Measurements from ENCODE around the gene ACVR1C. TPM values are rescaled to one million over a fixed set of nuclear protein-coding genes. Genes with fewer than 3 reads are reported as not detected.

The ACVR1C gene
- total RNA-seq, 4 donors from 2014 or later, result 0.13 to 0.93 (median 0.49) TPM

DNA sequence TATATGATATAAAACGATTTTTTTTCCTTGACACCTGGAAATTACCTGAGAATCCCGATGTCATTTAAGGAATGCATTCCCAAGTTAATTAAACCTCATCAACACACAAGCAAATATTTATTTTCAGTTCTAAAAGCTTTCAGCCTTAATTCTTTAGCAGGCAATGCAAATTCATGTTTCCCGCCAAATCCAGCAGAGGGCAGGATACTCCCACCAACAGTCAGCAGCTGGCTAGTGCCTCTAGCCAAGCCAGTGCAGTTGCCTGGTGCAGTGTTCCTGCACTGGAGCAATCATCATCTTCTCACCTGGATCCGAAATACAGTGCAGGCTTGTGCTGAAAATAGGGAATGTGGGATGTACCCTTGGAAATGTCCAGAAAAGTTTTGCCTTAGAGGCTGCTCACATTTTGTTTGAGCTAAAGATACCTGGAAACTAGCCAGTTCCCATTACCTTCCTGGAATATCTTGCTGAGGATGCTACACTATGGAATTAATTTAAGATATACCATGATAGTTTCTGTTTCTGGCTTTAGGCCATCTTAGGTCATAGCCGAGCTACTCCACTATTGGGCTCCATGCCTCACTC, 136.4 kb downstream of the ACVR1C start:
- 15 to 16% methylated on average over 5 of the region's 5 CpGs for WGBS, 2 donors
- Histone ChIP-seq H3K36me3 (no peaks in the 10 kb centered on the region), H3K4me1 (no peaks in the 10 kb centered on the region), H3K27ac (no peak overlapping the region), H3K27me3 (no peaks in the 10 kb centered on the region), H3K4me3 (replicated peaks in 1 of 3) (no peak overlapping the region), H3K9me3 (no peaks in the 10 kb centered on the region)
- TF ChIP-seq, protein P1, sequence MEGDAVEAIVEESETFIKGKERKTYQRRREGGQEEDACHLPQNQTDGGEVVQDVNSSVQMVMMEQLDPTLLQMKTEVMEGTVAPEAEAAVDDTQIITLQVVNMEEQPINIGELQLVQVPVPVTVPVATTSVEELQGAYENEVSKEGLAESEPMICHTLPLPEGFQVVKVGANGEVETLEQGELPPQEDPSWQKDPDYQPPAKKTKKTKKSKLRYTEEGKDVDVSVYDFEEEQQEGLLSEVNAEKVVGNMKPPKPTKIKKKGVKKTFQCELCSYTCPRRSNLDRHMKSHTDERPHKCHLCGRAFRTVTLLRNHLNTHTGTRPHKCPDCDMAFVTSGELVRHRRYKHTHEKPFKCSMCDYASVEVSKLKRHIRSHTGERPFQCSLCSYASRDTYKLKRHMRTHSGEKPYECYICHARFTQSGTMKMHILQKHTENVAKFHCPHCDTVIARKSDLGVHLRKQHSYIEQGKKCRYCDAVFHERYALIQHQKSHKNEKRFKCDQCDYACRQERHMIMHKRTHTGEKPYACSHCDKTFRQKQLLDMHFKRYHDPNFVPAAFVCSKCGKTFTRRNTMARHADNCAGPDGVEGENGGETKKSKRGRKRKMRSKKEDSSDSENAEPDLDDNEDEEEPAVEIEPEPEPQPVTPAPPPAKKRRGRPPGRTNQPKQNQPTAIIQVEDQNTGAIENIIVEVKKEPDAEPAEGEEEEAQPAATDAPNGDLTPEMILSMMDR (IDR thresholded peaks at IDR 0.05), result peak; percentile 47 to 72 (median 53)
- no peak for TF ChIP-seq POLR2A (IDR thresholded peaks at IDR 0.05)
- DNase-seq, result peak; percentile 56 to 63
- intact Hi-C loops (cut with DNase I), result no loop called here

DNA sequence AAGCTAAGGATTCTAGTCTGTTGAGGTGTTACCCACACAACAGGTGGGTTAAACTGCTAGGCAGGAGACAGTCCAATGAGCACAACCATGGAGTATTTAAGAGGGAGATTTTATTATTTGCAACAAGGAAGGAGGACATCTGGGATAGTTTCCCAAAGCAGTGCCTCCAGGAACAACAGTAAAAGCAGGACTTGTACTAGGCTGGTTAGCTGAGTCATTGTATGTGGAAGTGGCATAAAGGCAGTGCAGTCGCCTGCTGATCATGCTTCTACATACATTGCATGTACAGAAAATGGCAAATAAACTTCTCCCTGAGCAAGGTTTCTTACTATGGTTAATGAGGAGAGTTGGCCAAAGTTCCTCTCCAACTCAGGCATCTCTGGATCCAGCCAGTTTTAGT, 138.7 kb downstream of the ACVR1C start:
- TF ChIP-seq POLR2A (IDR thresholded peaks at IDR 0.05), result no peak
- TF ChIP-seq, protein P1 (IDR thresholded peaks at IDR 0.05), result no peak
- Histone ChIP-seq H3K4me3 (replicated peaks in 1 of 3) (no peak overlapping the region), H3K36me3 (no peaks in the 10 kb centered on the region), H3K9me3 (no peaks in the 10 kb centered on the region), H3K27me3 (no peaks in the 10 kb centered on the region), H3K27ac (no peak overlapping the region), H3K4me1 (no peaks in the 10 kb centered on the region)
- WGBS, 2 donors, result 60 to 82% methylated on average over 1 of the region's 1 CpG
- intact Hi-C loops (cut with DNase I), result no loop called here
- DNase-seq, result no peak

DNA sequence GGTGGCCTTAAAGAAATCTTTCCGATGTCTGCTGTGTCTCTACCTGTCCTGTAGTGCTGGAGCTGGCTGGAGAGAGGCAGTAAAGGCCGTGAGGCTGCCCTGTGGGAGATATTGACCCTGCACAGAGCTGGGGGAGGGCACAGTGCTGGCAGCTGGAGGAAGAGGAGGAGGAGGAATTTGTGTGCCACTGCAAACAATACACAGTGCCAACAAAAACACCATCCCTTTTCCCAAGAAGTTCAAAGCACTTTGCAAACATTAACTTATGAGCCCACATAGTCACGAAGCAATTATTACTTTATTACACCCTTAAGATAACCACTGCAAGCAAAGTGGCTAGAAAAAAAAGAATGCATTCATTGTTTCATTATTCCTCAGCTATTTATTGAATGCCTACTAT, 139.8 kb downstream of the ACVR1C start:
- intact Hi-C loops (cut with DNase I), result no loop called here
- H3K9me3 ChIP-seq, result no peaks in the 10 kb centered on the region
- WGBS, 2 donors, result 43 to 52% methylated on average over 3 of the region's 3 CpGs

DNA sequence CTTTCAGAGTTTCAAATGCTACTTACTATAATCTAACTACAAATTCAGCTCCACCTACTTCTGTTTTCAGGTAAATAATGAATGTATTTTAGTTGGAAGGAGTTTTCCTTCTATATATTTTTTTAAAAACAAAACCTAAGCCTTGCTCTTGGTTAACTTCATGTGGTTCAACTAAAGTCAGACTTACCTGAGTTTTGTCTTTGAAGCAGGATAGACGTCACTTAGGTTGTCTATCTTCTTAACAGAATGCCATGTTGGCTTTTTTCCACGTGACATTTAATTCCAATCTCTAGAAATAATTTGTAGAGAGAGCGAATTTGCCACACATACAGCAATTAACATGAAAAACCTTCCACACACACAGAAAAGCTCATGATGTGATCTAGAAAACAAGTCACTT, 140.9 kb downstream of the ACVR1C start:
- 89 to 91% methylated on average over 3 of the region's 3 CpGs for WGBS, 2 donors
- H3K27me3 ChIP-seq, result no peaks in the 10 kb centered on the region
- H3K4me3 ChIP-seq (replicated peaks in 1 of 3), result no peak overlapping the region
- H3K4me1 ChIP-seq, result no peaks in the 10 kb centered on the region
- intact Hi-C loops (cut with DNase I), result no loop called here
- no peak overlapping the region for H3K27ac ChIP-seq
- TF ChIP-seq, protein P1 (IDR thresholded peaks at IDR 0.05), result no peak
- TF ChIP-seq POLR2A (IDR thresholded peaks at IDR 0.05), result no peak
- no peak for DNase-seq
- H3K9me3 ChIP-seq, result no peaks in the 10 kb centered on the region
- H3K36me3 ChIP-seq, result no peaks in the 10 kb centered on the region

More for the DNA sequence above, 139.8 kb downstream of the ACVR1C start:
- H3K27ac ChIP-seq, result no peak overlapping the region
- H3K27me3 ChIP-seq, result no peaks in the 10 kb centered on the region
- no peaks in the 10 kb centered on the region for H3K4me1 ChIP-seq
- no peak for DNase-seq
- TF ChIP-seq POLR2A (IDR thresholded peaks at IDR 0.05), result no peak
- TF ChIP-seq, protein P1 (IDR thresholded peaks at IDR 0.05), result no peak
- no peaks in the 10 kb centered on the region for H3K36me3 ChIP-seq
- H3K4me3 ChIP-seq (replicated peaks in 1 of 3), result no peak overlapping the region

DNA sequence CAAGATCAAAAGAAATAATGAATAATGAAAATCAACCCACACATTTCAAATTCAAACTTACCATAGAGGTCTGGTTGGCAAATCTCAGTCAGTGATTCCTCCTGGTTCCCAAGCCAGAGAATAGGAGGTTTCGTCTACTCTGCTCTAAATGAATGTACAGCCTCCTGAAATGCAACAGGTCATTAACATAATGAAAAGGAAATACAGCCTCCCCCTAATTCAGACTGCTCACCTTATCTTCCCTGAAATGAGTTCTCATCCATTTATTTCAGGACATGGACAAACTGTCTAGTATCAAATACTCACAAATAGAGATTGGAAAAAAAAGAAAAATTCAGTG, 141.4 kb downstream of the ACVR1C start:
- intact Hi-C loops (cut with DNase I), result no loop called here
- Histone ChIP-seq H3K4me3 (replicated peaks in 1 of 3) (no peak overlapping the region), H3K4me1 (no peaks in the 10 kb centered on the region), H3K27me3 (no peaks in the 10 kb centered on the region), H3K27ac (no peak overlapping the region), H3K9me3 (no peaks in the 10 kb centered on the region), H3K36me3 (no peaks in the 10 kb centered on the region)
- no peak for TF ChIP-seq POLR2A (IDR thresholded peaks at IDR 0.05)
- WGBS, 2 donors, result 78 to 88% methylated on average over 1 of the region's 1 CpG
- DNase-seq, result no peak

Measured in thyroid gland (tissue), 4 donors.